Inflammatory macrophage treated with lipopolysaccharide for 4 hours (primary cell): ENCODE results near the gene ZDHHC6.
"Not testable (repeated sequence)": the region's sequence is repeated elsewhere in the genome, so short reads cannot be mapped to it uniquely, and the experiment has no call there.

Experiments used
- DNase-seq: peaks from one replicate; pipeline ENCODE4 v3.0.0-alpha.2; 2020

The ZDHHC6 gene

DNA sequence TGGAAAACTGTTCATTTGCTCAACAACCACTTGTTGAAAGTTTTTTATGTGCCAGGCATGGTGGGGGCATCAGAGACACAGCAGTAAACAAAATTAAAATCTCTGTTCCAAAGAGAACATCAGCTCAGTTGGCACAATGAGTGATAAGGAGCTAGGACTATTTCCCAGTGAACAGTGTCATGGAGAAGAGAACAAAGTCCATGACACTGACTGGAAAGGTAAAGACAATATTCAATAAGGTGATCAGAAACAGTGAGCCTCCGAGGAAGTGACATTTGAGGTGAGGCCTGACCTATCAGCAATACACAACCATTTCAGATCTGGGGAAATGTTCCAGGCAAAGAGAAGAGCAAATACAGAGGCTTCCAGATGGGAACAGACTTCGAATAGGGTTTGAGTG is 58.2 kb downstream of the ZDHHC6 start:
- no peak for DNase-seq

DNA sequence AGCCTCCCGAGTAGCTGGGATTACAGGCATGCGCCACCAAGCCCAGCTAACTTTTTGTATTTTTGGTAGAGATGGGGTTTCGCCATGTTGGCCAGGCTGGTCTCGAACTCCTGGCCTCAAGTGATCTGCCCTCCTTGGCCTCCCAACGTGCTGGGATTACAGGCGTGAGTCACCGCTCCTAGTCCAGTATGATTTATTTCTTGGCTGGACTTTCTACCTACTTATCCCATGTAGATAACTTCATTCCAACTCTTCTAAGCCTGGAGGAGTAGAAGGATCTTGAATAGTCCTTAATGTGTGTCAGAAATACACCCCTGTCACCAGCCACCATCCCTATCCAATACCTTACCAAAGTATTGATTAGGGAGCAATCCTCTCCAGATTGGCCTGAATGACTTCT is 58.7 kb downstream of the ZDHHC6 start:
- DNase-seq, result not testable (repeated sequence)

GRCh38 chr10:112385201-112385600 is 61.5 kb downstream of the ZDHHC6 start:
- DNase-seq, result no peak

GRCh38 chr10:112384141-112384540 is 62.6 kb downstream of the ZDHHC6 start:
- DNase-seq, result peak; percentile 55

DNA sequence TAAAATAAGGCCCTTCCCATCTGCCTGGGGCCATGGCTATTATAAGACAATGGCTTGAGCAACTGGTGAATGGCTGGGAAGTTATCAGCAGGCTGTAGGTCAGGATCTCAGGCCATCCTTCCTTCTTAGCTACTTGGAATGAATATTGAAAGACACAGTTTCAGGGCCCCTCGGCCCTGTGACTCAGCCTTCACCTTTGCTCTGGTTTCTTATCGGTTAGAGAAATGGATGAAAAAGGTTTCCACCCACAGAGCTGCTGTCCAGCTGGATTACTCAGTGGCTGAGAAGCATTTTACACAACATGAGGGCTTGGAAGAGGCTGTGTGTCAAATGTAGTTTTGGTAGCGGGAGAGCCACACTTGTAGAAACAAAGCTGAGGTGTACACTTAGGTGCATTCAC is 63.4 kb downstream of the ZDHHC6 start:
- peak; percentile 65 for DNase-seq

- DNase-seq, result no peak
Observed at GRCh38 chr10:112382515-112383235, 64.0 kb downstream of the ZDHHC6 start.
